HG03469 (cell line): ENCODE data around the gene PTRH1.
"Not testable (repeated sequence)": the region's sequence is repeated elsewhere in the genome, so short reads cannot be mapped to it uniquely, and the experiment has no call there.

ENCODE experiments used
- ATAC-seq: cut with Tn5 transposase; IDR thresholded peaks from one replicate; pipeline ENCODE4 v1.9.1; 2021; ENCODE audit warnings: mild to moderate bottlenecking, moderate library complexity, moderate number of reproducible peaks; ENCODE audit not compliant: unreplicated experiment

The PTRH1 gene, protein sequence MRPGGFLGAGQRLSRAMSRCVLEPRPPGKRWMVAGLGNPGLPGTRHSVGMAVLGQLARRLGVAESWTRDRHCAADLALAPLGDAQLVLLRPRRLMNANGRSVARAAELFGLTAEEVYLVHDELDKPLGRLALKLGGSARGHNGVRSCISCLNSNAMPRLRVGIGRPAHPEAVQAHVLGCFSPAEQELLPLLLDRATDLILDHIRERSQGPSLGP

GRCh38 chr9:127715470-127716337, at the start of gene PTRH1, which contains the start of gene TTC16:
PTRH1 (minus strand) TSS chr9:127715663; CDS start chr9:127715639, 24 bp downstream.
TTC16 (plus strand) TSS chr9:127716079; CDS start chr9:127716146, 67 bp downstream.
- ATAC-seq, result peak; percentile 66

GRCh38 chr9:127763918-127764384, 48.5 kb upstream of the PTRH1 start:
- ATAC-seq, result peak; percentile 38

GRCh38 chr9:127762111-127762676, 46.7 kb upstream of the PTRH1 start:
- no peak for ATAC-seq

DNA sequence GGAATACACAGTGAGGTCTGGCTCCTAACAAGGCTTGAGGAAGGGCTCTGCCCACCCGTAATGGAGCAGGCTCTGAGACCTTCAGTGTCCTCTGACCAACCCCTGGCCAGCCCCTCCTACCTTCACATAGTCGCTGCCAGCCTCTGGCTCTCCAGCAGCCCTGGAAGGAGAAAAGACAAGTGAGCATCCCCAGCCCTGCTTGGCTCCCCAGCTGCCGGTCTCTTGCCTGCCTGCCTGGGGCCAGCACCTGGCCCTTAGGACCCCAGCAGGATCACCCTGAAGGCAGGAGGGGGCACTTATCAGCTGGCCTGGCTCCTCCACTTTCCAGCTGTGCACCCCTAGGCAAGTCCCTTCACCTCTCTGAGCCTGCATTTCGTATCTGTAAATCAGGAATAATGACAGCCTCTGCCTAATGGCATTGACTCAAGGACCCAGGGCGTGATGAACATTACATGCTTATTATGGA, 46.1 kb upstream of the PTRH1 start:
- ATAC-seq, result no peak

DNA sequence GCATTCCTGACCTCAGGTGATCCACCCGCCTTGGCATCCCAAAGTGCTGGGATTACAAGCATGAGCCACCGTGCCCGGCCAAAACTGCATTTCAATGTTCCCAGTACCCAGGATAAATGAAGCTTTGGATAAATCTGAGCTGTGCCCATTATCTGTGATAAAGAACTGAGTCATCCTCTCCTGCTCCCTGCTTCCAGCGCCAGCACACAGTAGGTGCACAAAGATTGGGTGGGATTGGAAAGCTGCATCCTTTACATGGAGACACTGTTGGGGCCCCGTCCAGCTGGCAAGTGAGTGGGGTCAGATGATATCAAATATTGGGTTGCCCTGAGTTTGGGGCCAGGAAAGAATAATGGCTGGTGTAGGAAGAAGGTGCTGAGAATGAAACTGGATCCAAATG, 45.6 kb upstream of the PTRH1 start:
- no peak for ATAC-seq

DNA sequence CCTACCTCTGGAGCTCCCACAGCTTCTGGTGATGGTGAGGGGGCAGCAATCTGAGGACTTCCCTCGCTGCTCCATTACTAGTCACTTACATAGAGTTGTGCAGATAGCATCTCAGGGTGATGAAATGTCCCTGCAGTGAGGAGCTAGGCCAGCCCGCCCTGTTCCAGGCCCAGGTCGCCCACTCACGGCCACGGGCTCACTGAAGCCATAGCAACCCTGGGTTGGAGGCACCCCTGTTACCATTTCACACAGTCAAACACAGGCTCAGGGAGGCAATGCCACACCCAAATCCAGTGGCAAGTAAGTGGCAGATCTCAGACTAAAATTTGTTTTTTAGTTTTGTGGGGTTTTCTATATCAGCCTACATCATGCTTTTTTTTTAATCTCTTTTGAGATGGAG, 43.4 kb upstream of the PTRH1 start:
- no peak for ATAC-seq

DNA sequence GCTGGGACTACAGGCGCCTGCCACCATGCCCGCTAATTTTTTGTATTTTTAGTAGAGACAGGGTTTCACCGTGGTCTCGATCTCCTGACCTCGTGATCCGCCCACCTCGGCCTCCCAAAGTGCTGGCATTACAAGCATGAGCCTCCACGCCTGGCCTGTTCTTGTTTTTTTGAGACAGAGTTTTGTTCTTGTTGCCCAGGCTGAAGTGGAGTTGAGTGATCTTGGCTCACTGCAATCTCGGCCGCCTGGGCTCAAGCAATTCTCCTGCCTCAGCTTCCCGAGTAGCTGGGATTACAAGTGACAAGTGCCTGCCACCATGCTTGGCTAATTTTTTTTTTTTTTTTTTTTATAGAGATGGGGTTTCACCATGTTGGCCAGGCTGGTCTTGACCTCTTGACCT, 41.3 kb upstream of the PTRH1 start:
- ATAC-seq, result not testable (repeated sequence)

GRCh38 chr9:127756233-127756632, 40.8 kb upstream of the PTRH1 start:
- no peak for ATAC-seq

- no peak for ATAC-seq
These were observed 39.9 kb upstream of the PTRH1 start for GRCh38 chr9:127755061-127756060.

DNA sequence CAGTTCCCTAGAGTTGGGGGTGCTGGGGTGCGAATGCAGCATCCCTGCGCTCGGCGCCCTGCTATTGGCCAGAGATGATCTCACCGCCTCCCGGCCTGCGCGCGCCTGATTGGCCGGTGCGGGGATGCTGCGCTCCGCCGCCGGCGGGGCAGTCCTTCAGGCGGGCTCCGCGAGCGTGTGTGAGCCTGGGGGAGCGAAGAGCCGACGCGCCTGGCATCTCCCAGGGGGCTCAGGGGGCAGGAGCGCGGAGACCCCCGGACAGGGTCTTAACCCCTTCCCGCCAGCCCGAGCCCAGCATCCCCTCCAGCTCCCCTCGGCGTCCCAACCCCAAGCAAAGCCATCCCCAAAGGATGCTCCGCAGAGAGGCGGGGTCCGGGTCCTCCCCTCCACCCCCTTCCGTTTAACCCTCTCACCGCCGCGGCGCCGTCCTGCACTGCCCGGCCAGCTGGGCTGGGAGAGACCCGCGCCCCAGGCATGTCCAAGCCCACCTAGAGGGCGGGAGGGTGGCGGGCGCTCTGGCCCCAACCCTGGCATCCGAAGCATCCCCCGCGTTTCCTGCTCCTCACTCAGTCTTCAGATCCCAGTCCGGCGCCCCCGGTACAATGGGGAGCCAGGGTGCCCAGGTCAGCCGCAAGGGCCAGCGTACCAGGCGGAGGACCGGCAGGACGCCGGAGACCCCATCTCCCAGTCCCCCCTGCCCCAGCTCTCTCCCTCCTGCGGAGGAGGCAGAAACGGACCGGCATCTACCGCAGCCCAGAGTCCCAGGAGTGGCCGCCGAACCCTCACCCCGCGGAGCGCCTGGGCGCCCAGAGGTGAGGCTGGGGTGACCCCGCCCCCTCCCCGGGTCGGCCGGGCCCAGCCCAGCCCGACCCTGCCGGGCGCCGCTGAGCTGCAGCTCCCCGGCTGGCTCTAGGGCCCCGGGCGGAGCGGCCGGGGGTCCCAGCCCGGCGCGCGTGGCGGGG, 38.9 kb upstream of the PTRH1 start:
- ATAC-seq, result no peak

- ATAC-seq, result no peak
These were observed 38.2 kb upstream of the PTRH1 start for GRCh38 chr9:127753622-127754021.

DNA sequence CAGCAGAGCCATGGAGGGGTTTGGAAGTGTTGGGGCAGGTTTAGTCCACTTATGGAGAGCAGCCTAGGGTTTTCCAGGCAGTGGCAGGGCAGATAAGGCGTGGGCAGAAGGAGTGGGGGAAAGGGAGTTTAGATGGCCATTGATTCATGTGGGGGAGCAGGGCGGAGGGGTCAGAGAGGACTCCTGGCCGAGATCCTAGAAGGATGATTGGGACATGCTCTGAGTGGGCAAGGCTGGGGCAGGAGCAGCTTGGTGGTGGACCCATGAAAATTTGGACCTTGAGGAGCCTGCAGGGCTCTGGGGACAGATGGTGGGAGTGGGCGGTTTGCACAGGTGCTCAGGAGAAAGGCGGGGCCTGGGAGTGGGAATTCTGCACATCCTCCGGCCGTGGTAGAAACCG, 37.7 kb upstream of the PTRH1 start:
- ATAC-seq, result no peak

- no peak for ATAC-seq
These were observed 36.0 kb upstream of the PTRH1 start for GRCh38 chr9:127751269-127752054.

- ATAC-seq, result no peak
These were observed 33.8 kb upstream of the PTRH1 start for GRCh38 chr9:127749090-127749787.

DNA sequence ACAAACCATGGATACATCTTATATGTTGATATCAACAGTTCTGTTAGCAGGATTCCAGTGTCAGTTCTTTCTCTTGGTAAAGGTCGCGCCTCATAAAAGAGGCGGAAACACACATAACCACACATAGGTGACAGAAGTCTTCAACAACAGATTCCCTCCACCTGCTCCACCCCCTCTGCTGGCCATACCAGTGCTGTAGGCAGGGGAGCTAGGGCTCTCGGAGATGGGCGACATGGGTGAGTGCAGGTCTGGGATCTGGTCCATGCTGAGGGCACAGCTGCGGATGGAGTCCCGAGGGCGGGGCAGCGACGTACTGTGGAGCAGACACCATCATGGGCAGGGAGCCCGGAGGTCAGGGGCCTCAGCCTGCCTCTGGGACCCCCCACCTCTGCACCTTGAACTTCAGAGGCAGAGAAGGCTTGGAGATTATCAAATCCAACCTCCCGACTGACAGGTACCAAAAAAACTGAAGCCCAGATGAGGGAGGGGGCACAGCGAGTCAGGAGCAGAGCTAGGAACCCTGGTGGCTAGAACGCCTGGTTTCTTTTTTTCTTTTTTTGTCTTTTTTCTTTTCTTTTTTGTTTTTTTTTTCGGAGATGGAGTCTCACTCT, 31.6 kb upstream of the PTRH1 start:
- no peak for ATAC-seq

DNA sequence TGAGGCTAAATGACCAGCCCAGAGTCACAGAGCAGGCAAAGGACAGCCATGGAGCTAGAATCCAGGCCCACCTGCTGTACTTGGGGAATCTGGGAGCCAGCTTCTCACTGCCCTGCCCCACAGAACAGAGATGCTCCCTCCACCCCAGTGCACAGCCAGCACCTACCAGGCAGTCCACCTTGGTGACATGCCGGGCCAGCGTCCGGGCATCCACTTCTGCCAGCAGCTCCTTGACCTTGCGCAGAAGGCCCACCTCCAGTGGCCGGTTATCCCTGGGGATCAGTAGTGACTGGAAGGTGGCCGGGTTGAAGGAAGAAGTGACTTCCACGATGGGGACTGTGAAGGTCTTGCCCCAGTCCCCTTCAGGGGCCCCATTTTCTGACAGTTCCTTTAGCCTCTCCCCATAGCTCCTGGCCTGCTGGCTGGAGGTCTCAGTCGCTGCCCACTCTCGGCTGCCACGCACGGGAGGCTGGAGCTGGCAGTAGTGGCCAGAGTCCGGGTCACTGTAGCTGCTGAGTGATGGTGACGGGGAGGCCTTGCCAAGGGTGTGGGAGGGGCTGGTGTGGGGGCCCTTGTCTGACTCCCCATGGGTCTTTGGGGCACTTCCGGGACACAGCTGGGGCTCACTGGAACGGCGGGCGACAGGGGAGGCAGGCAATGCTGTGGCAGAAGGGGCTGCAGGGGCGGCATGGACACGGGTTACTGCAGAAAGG, 29.1 kb upstream of the PTRH1 start:
- ATAC-seq, result no peak
